Measurements from ENCODE around the gene SSC5D. TPM values are rescaled to one million over a fixed set of nuclear protein-coding genes. Genes with fewer than 3 reads are reported as not detected.

SSC5D gene
- total RNA-seq, 2 experiments from 2014 or later, result 0.68 to 0.79 TPM

GRCh38 chr19:55552206-55552605, 64.0 kb downstream of the SSC5D start:
- CTCF ChIA-PET, result no interaction called here
- Mint-ChIP-seq H3K27ac (no peak overlapping the region), H3K36me3 (no peaks in the 10 kb centered on the region), H3K27me3 (peaks cover 16% of the 10 kb centered on the region), H3K4me1 (peaks cover 2% of the 10 kb centered on the region), H3K9me3 (ENCODE audit: low read depth) (no peaks in the 10 kb centered on the region), H3K4me3 (no peak overlapping the region)
- no peak for ATAC-seq
- no peak for DNase-seq

- peaks cover 2% of the 10 kb centered on the region for H3K4me1 Mint-ChIP-seq
- peaks cover 12% of the 10 kb centered on the region for H3K27me3 Mint-ChIP-seq
- ATAC-seq (no peak), DNase-seq (no peak)
- H3K9me3 Mint-ChIP-seq (ENCODE audit: low read depth), result no peaks in the 10 kb centered on the region
- CTCF ChIA-PET, result interaction anchor here (1.3 kb wide), 1 partner anchor 49 kb away, joined by 4 read pairs; no protein-coding TSS in a partner anchor
- H3K27ac Mint-ChIP-seq, result no peak overlapping the region
- H3K36me3 Mint-ChIP-seq, result no peaks in the 10 kb centered on the region
- no peak overlapping the region for H3K4me3 Mint-ChIP-seq
Measured at GRCh38 chr19:55552620-55553019, 64.4 kb downstream of the SSC5D start.

GRCh38 chr19:55553217-55554182, 65.3 kb downstream of the SSC5D start:
- Mint-ChIP-seq H3K4me1 (peaks cover 2% of the 10 kb centered on the region), H3K4me3 (no peak overlapping the region), H3K27me3 (peaks cover 6% of the 10 kb centered on the region), H3K27ac (no peak overlapping the region), H3K36me3 (no peaks in the 10 kb centered on the region), H3K9me3 (ENCODE audit: low read depth) (no peaks in the 10 kb centered on the region)
- no peak for DNase-seq
- ATAC-seq, result no peak
- CTCF ChIA-PET, result interaction anchor here (1.3 kb wide), 1 partner anchor 49 kb away, joined by 4 read pairs; no protein-coding TSS in a partner anchor

- CTCF ChIA-PET, result no interaction called here
- H3K27ac Mint-ChIP-seq, result no peak overlapping the region
- H3K9me3 Mint-ChIP-seq (ENCODE audit: low read depth), result no peaks in the 10 kb centered on the region
- peaks cover 2% of the 10 kb centered on the region for H3K4me1 Mint-ChIP-seq
- no peak for DNase-seq
- ATAC-seq, result no peak
- H3K36me3 Mint-ChIP-seq, result no peaks in the 10 kb centered on the region
- H3K4me3 Mint-ChIP-seq, result no peak overlapping the region
- peaks cover 6% of the 10 kb centered on the region for H3K27me3 Mint-ChIP-seq
Measured at GRCh38 chr19:55554302-55554701, 66.1 kb downstream of the SSC5D start.

- no peak overlapping the region for H3K27ac Mint-ChIP-seq
- CTCF ChIA-PET, result no interaction called here
- H3K9me3 Mint-ChIP-seq (ENCODE audit: low read depth), result no peaks in the 10 kb centered on the region
- H3K27me3 Mint-ChIP-seq, result peaks cover 6% of the 10 kb centered on the region
- ATAC-seq (no peak), DNase-seq (no peak)
- no peak overlapping the region for H3K4me3 Mint-ChIP-seq
- peaks cover 2% of the 10 kb centered on the region for H3K4me1 Mint-ChIP-seq
- H3K36me3 Mint-ChIP-seq, result no peaks in the 10 kb centered on the region
Measured at GRCh38 chr19:55554741-55555152, 66.5 kb downstream of the SSC5D start.

GRCh38 chr19:55559684-55560083, 71.4 kb downstream of the SSC5D start:
- ATAC-seq (no peak), DNase-seq (no peak)
- peaks cover 2% of the 10 kb centered on the region for H3K27me3 Mint-ChIP-seq
- no peaks in the 10 kb centered on the region for H3K4me1 Mint-ChIP-seq
- H3K27ac Mint-ChIP-seq, result no peak overlapping the region
- H3K4me3 Mint-ChIP-seq, result no peak overlapping the region
- CTCF ChIA-PET, result no interaction called here
- H3K36me3 Mint-ChIP-seq, result no peaks in the 10 kb centered on the region
- H3K9me3 Mint-ChIP-seq (ENCODE audit: low read depth), result no peaks in the 10 kb centered on the region

GRCh38 chr19:55563261-55563690, 75.0 kb downstream of the SSC5D start:
- Mint-ChIP-seq H3K9me3 (ENCODE audit: low read depth) (no peaks in the 10 kb centered on the region), H3K27me3 (peaks cover 8% of the 10 kb centered on the region), H3K4me1 (no peaks in the 10 kb centered on the region), H3K36me3 (no peaks in the 10 kb centered on the region), H3K27ac (no peak overlapping the region), H3K4me3 (no peak overlapping the region)
- DNase-seq (no peak), ATAC-seq (no peak)
- CTCF ChIA-PET, result no interaction called here

GRCh38 chr19:55566823-55567222, 78.6 kb downstream of the SSC5D start:
- CTCF ChIA-PET, result interaction anchor here (0.8 to 1.4 kb wide), 3 partner anchors 63 to 275 kb away, joined by 3 to 4 read pairs (median 3); partner anchors contain the start of gene NAT14
- no peaks in the 10 kb centered on the region for H3K9me3 Mint-ChIP-seq (ENCODE audit: low read depth)

GRCh38 chr19:55567708-55568328, 79.6 kb downstream of the SSC5D start:
- Mint-ChIP-seq H3K36me3 (no peaks in the 10 kb centered on the region), H3K4me3 (no peak overlapping the region), H3K9me3 (ENCODE audit: low read depth) (no peaks in the 10 kb centered on the region), H3K4me1 (no peaks in the 10 kb centered on the region), H3K27me3 (peaks cover 5% of the 10 kb centered on the region), H3K27ac (no peak overlapping the region)
- CTCF ChIA-PET, result interaction anchor here (1.4 kb wide), 1 partner anchor 276 kb away, joined by 4 read pairs; no protein-coding TSS in a partner anchor
- no peak for DNase-seq
- no peak for ATAC-seq

More at GRCh38 chr19:55566823-55567222, 78.6 kb downstream of the SSC5D start:
- ATAC-seq (no peak), DNase-seq (no peak)
- H3K4me1 Mint-ChIP-seq, result no peaks in the 10 kb centered on the region
- no peaks in the 10 kb centered on the region for H3K36me3 Mint-ChIP-seq
- no peak overlapping the region for H3K27ac Mint-ChIP-seq
- H3K27me3 Mint-ChIP-seq, result peaks cover 5% of the 10 kb centered on the region
- H3K4me3 Mint-ChIP-seq, result no peak overlapping the region

Other genes with a start within 250 kb of the SSC5D start
- gene PPP6R1, start 229.4 kb upstream of the SSC5D start, total RNA-seq, result 100 to 1,000 TPM; 263 to 291 TPM
- 10 to 100 TPM; 35.0 to 38.2 TPM for gene HSPBP1, start 208.3 kb upstream of the SSC5D start, total RNA-seq
- 1 to 10 TPM; 6.9 to 9.1 TPM for gene BRSK1, start 204.4 kb upstream of the SSC5D start, total RNA-seq
- 1 to 10 TPM; 1.2 to 2.4 TPM for gene TMEM150B, start 163.1 kb upstream of the SSC5D start, total RNA-seq
- gene KMT5C, start 148.6 kb upstream of the SSC5D start, total RNA-seq, result 10 to 100 TPM; 26.4 to 35.3 TPM
- gene COX6B2, start 133.7 kb upstream of the SSC5D start, total RNA-seq, result 1 to 10 TPM in 1 of 2 experiments, under 1 TPM in 1; 0.19 to 2.0 TPM
- not detected for gene GARIN5B, start 125.2 kb upstream of the SSC5D start, total RNA-seq
- under 1 TPM; 0.50 to 0.68 TPM for gene IL11, start 118.0 kb upstream of the SSC5D start, total RNA-seq
- gene TMEM190, start 111.6 kb upstream of the SSC5D start, total RNA-seq, result not detected
- gene TMEM238, start 104.1 kb upstream of the SSC5D start, total RNA-seq, result 10 to 100 TPM; 14.1 to 23.0 TPM
- gene RPL28, start 102.5 kb upstream of the SSC5D start, total RNA-seq, result 1,000 to 10,000 TPM; 2,244 to 2,759 TPM
- gene UBE2S, start 80.6 kb upstream of the SSC5D start, total RNA-seq, result 100 to 1,000 TPM; 311 to 421 TPM
- gene SHISA7, start 45.1 kb upstream of the SSC5D start, total RNA-seq, result not detected
- 10 to 100 TPM; 28.2 to 35.7 TPM for gene ISOC2, start 26.8 kb upstream of the SSC5D start, total RNA-seq
- not detected for gene C19orf85, start 23.7 kb upstream of the SSC5D start, total RNA-seq
- 1 to 10 TPM; 8.8 to 8.9 TPM for gene ZNF628, start 11.8 kb upstream of the SSC5D start, total RNA-seq
- gene NAT14, start 3.2 kb upstream of the SSC5D start, total RNA-seq, result 10 to 100 TPM; 14.6 to 23.2 TPM
- not detected for gene SBK2, start 48.7 kb downstream of the SSC5D start, total RNA-seq
- gene SBK3, start 57.1 kb downstream of the SSC5D start, total RNA-seq, result not detected
- 1 to 10 TPM; 5.6 to 7.5 TPM for gene ZNF579, start 92.4 kb downstream of the SSC5D start, total RNA-seq
- gene FIZ1, start 111.1 kb downstream of the SSC5D start, total RNA-seq, result 10 to 100 TPM; 13.0 to 15.7 TPM
- 10 to 100 TPM; 26.5 to 30.2 TPM for gene ZNF524, start 111.9 kb downstream of the SSC5D start, total RNA-seq
- 10 to 100 TPM; 14.4 to 16.7 TPM for gene ZNF865, start 117.2 kb downstream of the SSC5D start, total RNA-seq
- gene ZNF784, start 136.1 kb downstream of the SSC5D start, total RNA-seq, result 1 to 10 TPM; 5.1 to 7.3 TPM
- 10 to 100 TPM; 33.1 to 33.7 TPM for gene ZNF580, start 152.6 kb downstream of the SSC5D start, total RNA-seq
- gene ZNF581, start 155.2 kb downstream of the SSC5D start, total RNA-seq, result 10 to 100 TPM; 23.7 to 25.4 TPM
- 1 to 10 TPM; 5.9 TPM for gene CCDC106, start 159.8 kb downstream of the SSC5D start, total RNA-seq
- gene U2AF2, start 166.6 kb downstream of the SSC5D start, total RNA-seq, result 100 to 1,000 TPM; 284 to 324 TPM
- 10 to 100 TPM; 55.7 to 63.7 TPM for gene EPN1, start 186.8 kb downstream of the SSC5D start, total RNA-seq
- gene NLRP9, start 250.0 kb downstream of the SSC5D start, total RNA-seq, result not detected